Liver (tissue), 9 donors: ENCODE results near the gene ASXL1. TPM values are rescaled to one million over a fixed set of nuclear protein-coding genes. Genes with fewer than 3 reads are reported as not detected.

Source experiments
- DNase-seq: peaks from one replicate; pipeline ENCODE4 v3.0.0-alpha.2; 2017; ENCODE audit warnings: low spot score
- H3K27ac ChIP-seq, 2 donors: one replicate each; pipeline ENCODE4 v1.7.0; 2013; ENCODE audit warnings: inconsistent platforms in 2 of 2, low read length in 2 of 2, control low read depth in 1 of 2, low read depth in 1 of 2, mild to moderate bottlenecking in 1 of 2
- H3K27me3 ChIP-seq, 4 donors: one replicate each; pipeline versions ENCODE4 v1.6.1 to v1.7.0; 2013; ENCODE audit warnings: low read length in 3 of 4, inconsistent platforms in 1 of 4, mild to moderate bottlenecking in 1 of 4, moderate library complexity in 1 of 4; ENCODE audit not compliant: control insufficient read depth in 4 of 4, insufficient read depth in 4 of 4
- H3K36me3 ChIP-seq, 4 donors: one replicate each; pipeline versions ENCODE4 v1.6.1 to v1.7.0; 2013; ENCODE audit warnings: low read length in 3 of 4, mild to moderate bottlenecking in 3 of 4, low read depth in 1 of 4, moderate library complexity in 1 of 4; ENCODE audit not compliant: control insufficient read depth in 4 of 4, insufficient read depth in 3 of 4
- H3K4me1 ChIP-seq, 4 donors: one replicate each; pipeline versions ENCODE4 v1.6.1 to v1.7.0; 2013; ENCODE audit warnings: low read length in 3 of 4, mild to moderate bottlenecking in 3 of 4, moderate library complexity in 1 of 4; ENCODE audit not compliant: control insufficient read depth in 4 of 4, insufficient read depth in 4 of 4
- H3K4me3 ChIP-seq, 3 donors: one replicate each; pipeline versions ENCODE4 v1.6.1 to v1.7.0; 2013; ENCODE audit warnings: low read length in 3 of 3, control low read depth in 1 of 3, low read depth in 1 of 3, mild to moderate bottlenecking in 1 of 3
- H3K9ac ChIP-seq, 2 donors: one replicate each; pipeline ENCODE4 v1.7.0; 2013; ENCODE audit warnings: low read length in 2 of 2, mild to moderate bottlenecking in 2 of 2, moderate library complexity in 2 of 2, control low read depth in 1 of 2, low read depth in 1 of 2
- H3K9me3 ChIP-seq, 4 donors: one replicate each; pipeline versions ENCODE4 v1.6.1 to v1.7.0; 2013; ENCODE audit warnings: low read length in 3 of 4; ENCODE audit not compliant: control insufficient read depth in 4 of 4
- EGR1 ChIP-seq, 2 donors: IDR thresholded peaks; 2 replicates each; pipeline ENCODE4 v1.6.1; 2016 to 2018; ENCODE audit warnings: antibody characterized with exemption in 2 of 2, low read depth in 2 of 2
- FOXA1 ChIP-seq: IDR thresholded peaks from 2 replicates; pipeline ENCODE4 v1.6.1; 2016; ENCODE audit warnings: antibody characterized with exemption
- FOXA2 ChIP-seq: IDR thresholded peaks from 2 replicates; pipeline ENCODE4 v1.6.1; 2016; ENCODE audit warnings: antibody characterized with exemption
- GABPA ChIP-seq, 2 donors: IDR thresholded peaks in 1 of 2; conservative IDR thresholded peaks in 1 of 2; 2 replicates each; pipeline ENCODE4 v1.6.1; 2016; ENCODE audit warnings: antibody characterized with exemption in 2 of 2, mild to moderate bottlenecking in 1 of 2, moderate library complexity in 1 of 2
- HNF4A ChIP-seq, 2 donors: conservative IDR thresholded peaks; 2 replicates each; pipeline ENCODE4 v1.6.1; 2016; ENCODE audit warnings: antibody characterized with exemption in 2 of 2, mild to moderate bottlenecking in 2 of 2
- HNF4G ChIP-seq: IDR thresholded peaks from 2 replicates; pipeline ENCODE4 v1.6.1; 2016; ENCODE audit warnings: antibody characterized with exemption
- JUND ChIP-seq, 2 donors: IDR thresholded peaks; 2 replicates each; pipeline ENCODE4 v1.6.1; 2016; ENCODE audit warnings: antibody characterized with exemption in 2 of 2
- RAD21 ChIP-seq, 2 donors: IDR thresholded peaks; 2 replicates each; pipeline ENCODE4 v1.6.1; 2016; ENCODE audit warnings: antibody characterized with exemption in 2 of 2, mild to moderate bottlenecking in 2 of 2
- RXRA ChIP-seq, 2 donors: IDR thresholded peaks; 2 replicates each; pipeline ENCODE4 v1.6.1; 2017 to 2018; ENCODE audit warnings: antibody characterized with exemption in 2 of 2, mild to moderate bottlenecking in 1 of 2
- SP1 ChIP-seq: IDR thresholded peaks from 2 replicates; pipeline ENCODE4 v1.6.1; 2018; ENCODE audit warnings: antibody characterized with exemption, mild to moderate bottlenecking
- TAF1 ChIP-seq: conservative IDR thresholded peaks from 2 replicates; pipeline ENCODE4 v1.6.1; 2016; ENCODE audit warnings: antibody characterized with exemption, mild to moderate bottlenecking
- YY1 ChIP-seq: IDR thresholded peaks from 2 replicates; pipeline ENCODE4 v1.6.1; 2016; ENCODE audit warnings: antibody characterized with exemption, mild to moderate bottlenecking
- WGBS: extraction: QIAGEN DNeasy Blood & Tissue Kit; methylation state at CpG from one replicate; pipeline ENCODE4 v1.1.7; 2013; 5-methylcytosine and 5-hydroxymethylcytosine counted together
- polyA plus RNA-seq, 2 donors: library from polyadenylated mRNA; stranded (reverse) in 1 of 2; unstranded in 1 of 2; fragments of 200-250 nt in 1 of 2; fragments of >200 nt in 1 of 2; fragmentation: Nextera tagmentation in 1 of 2; extraction: Ambion mirVana in 1 of 2; gene quantifications; one replicate each; pipeline versions ENCODE4 v1.2.1 to v1.2.3, GENCODE V29; 2013 to 2015
- total RNA-seq, 2 donors: library from RNA; depleted of rRNA; stranded (reverse); fragments of >200 nt; gene quantifications; one replicate each; pipeline ENCODE4 v1.2.3, GENCODE V29; 2014
- TF ChIP-seq, protein P1 (sequence below): IDR thresholded peaks from 2 replicates; pipeline ENCODE4 v1.6.1; 2016; ENCODE audit warnings: antibody characterized with exemption
- TF ChIP-seq, protein P2 (sequence below): fragments of 150-350 bp; IDR thresholded peaks from 2 replicates; pipeline ENCODE4 v1.5.1; 2017; ENCODE audit warnings: improper control_type of control experiment, low read depth, low read length; ENCODE audit not compliant: missing input control
- TF ChIP-seq, protein P3 (sequence below): IDR thresholded peaks from 2 replicates; pipeline ENCODE4 v1.6.1; 2016; ENCODE audit warnings: antibody characterized with exemption
- TF ChIP-seq, protein P4 (sequence below): IDR thresholded peaks from 2 replicates; pipeline ENCODE4 v1.6.1; 2016; ENCODE audit warnings: antibody characterized with exemption
- TF ChIP-seq, protein P5 (sequence below): IDR thresholded peaks from 2 replicates; pipeline ENCODE4 v1.6.1; 2016; ENCODE audit warnings: antibody characterized with exemption, mild to moderate bottlenecking
- donor health status: healthy.
- donor health status: healthy.
- donor health status: healthy.
- donor health status: healthy.
- donor health status: healthy.

Gene ASXL1
- total and polyA plus RNA-seq, 4 donors = 13.4 to 61.3 (median 24.5) TPM

DNA sequence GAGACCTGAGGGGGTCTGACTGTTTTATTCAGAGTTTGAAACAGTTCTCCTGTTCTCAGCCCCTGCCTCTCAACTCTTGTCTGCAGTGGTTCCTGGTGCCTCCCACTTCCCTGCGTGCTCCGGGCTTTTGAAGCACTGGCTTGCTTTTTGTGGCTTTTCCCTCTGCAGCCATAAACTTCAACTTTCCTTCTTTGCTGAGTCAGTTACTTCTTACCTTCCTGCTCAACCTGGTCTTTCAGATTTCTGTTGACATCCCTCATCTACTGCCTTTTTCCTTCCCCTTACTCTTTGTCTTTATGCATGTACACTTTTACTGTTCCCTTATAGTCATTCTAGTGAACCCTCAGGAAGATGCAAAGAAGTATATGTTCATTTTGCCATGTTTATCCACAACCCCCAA lies 57.4 kb downstream of the ASXL1 start:
- Histone ChIP-seq H3K27me3 (no peaks in the 10 kb centered on the region), H3K27ac (no peak overlapping the region), H3K4me1 (peaks cover 0 to 2% (median under 1%) of the 10 kb centered on the region in 4 donors), H3K4me3 (no peak overlapping the region), H3K36me3 (peaks cover 0 to 3% (median 0%) of the 10 kb centered on the region in 4 donors), H3K9me3 (no peaks in the 10 kb centered on the region), H3K9ac (no peak overlapping the region)
- 69% methylated on average over 2 of the region's 2 CpGs for whole genome bisulfite sequencing
- no peak for TF ChIP-seq FOXA1
- no peak for TF ChIP-seq JUND (IDR thresholded peaks at IDR 0.05)
- TF ChIP-seq GABPA (IDR thresholded peaks at IDR 0.05 in 1 of 2, conservative IDR thresholded peaks at IDR 0.05 in 1 of 2) = no peak
- TF ChIP-seq, protein P1, sequence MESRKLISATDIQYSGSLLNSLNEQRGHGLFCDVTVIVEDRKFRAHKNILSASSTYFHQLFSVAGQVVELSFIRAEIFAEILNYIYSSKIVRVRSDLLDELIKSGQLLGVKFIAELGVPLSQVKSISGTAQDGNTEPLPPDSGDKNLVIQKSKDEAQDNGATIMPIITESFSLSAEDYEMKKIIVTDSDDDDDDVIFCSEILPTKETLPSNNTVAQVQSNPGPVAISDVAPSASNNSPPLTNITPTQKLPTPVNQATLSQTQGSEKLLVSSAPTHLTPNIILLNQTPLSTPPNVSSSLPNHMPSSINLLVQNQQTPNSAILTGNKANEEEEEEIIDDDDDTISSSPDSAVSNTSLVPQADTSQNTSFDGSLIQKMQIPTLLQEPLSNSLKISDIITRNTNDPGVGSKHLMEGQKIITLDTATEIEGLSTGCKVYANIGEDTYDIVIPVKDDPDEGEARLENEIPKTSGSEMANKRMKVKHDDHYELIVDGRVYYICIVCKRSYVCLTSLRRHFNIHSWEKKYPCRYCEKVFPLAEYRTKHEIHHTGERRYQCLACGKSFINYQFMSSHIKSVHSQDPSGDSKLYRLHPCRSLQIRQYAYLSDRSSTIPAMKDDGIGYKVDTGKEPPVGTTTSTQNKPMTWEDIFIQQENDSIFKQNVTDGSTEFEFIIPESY = no peak
- no peak for TF ChIP-seq HNF4G
- no peak for TF ChIP-seq YY1
- TF ChIP-seq, protein P2, sequence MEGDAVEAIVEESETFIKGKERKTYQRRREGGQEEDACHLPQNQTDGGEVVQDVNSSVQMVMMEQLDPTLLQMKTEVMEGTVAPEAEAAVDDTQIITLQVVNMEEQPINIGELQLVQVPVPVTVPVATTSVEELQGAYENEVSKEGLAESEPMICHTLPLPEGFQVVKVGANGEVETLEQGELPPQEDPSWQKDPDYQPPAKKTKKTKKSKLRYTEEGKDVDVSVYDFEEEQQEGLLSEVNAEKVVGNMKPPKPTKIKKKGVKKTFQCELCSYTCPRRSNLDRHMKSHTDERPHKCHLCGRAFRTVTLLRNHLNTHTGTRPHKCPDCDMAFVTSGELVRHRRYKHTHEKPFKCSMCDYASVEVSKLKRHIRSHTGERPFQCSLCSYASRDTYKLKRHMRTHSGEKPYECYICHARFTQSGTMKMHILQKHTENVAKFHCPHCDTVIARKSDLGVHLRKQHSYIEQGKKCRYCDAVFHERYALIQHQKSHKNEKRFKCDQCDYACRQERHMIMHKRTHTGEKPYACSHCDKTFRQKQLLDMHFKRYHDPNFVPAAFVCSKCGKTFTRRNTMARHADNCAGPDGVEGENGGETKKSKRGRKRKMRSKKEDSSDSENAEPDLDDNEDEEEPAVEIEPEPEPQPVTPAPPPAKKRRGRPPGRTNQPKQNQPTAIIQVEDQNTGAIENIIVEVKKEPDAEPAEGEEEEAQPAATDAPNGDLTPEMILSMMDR = no peak
- no peak for TF ChIP-seq RAD21 (IDR thresholded peaks at IDR 0.05)
- no peak for TF ChIP-seq HNF4A (conservative IDR thresholded peaks at IDR 0.05)
- TF ChIP-seq RXRA (IDR thresholded peaks at IDR 0.05) = no peak
- TF ChIP-seq, protein P3, sequence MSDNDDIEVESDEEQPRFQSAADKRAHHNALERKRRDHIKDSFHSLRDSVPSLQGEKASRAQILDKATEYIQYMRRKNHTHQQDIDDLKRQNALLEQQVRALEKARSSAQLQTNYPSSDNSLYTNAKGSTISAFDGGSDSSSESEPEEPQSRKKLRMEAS = no peak
- no peak for DNase-seq

DNA sequence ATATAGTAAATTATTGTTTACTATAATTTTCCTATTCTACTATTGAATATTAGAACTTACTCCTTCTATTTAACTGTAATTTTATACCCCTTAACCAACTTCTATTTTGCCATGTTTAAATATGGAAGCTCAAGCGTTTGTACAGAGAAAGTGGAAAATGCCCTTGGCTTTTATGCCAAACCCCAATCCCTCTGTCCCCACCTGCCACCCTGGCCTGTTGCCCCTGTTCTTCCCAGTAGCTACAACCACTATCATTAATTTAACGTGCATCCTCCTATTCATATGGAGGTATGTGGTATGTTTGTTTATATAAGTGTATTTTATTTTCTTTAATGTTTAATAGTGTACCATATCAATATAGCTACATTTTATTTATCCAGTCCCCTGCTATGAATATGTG lies 58.1 kb downstream of the ASXL1 start:
- H3K27me3 ChIP-seq = no peaks in the 10 kb centered on the region
- H3K4me1 ChIP-seq = peaks cover 0 to 2% (median under 1%) of the 10 kb centered on the region in 4 donors
- TF ChIP-seq EGR1 (IDR thresholded peaks at IDR 0.05; ENCODE audit: low read depth in 2 of 2) (no peak), RXRA (IDR thresholded peaks at IDR 0.05) (no peak), FOXA2 (no peak), GABPA (IDR thresholded peaks at IDR 0.05 in 1 of 2, conservative IDR thresholded peaks at IDR 0.05 in 1 of 2) (no peak), TAF1 (no peak)
- TF ChIP-seq, protein P4, sequence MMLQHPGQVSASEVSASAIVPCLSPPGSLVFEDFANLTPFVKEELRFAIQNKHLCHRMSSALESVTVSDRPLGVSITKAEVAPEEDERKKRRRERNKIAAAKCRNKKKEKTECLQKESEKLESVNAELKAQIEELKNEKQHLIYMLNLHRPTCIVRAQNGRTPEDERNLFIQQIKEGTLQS = no peak
- DNase-seq = no peak
- no peaks in the 10 kb centered on the region for H3K9me3 ChIP-seq
- no peak overlapping the region for H3K9ac ChIP-seq
- no peak overlapping the region for H3K27ac ChIP-seq
- 87% methylated on average over 2 of the region's 2 CpGs for WGBS
- no peak overlapping the region for H3K4me3 ChIP-seq
- H3K36me3 ChIP-seq = peaks cover 0 to 3% (median 0%) of the 10 kb centered on the region in 4 donors

DNA sequence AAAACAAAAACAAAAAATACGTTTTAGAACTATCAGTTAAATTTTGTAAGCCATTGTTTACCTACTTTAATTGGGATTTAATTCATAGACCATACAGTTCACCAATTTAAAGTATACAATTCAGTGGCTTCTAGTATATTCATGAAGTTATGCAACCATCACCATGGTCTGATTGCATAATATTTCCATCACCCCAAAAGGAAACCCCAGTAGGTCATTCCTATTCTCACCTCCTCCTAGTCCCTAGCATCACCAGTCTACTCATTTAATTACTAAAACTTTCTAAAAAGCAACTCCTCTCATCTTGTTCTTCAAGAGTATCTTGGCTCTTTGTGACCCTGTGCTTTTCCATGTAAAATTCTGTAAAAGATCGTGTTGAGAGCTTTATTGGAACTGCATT lies 60.2 kb downstream of the ASXL1 start:
- no peak overlapping the region for H3K9ac ChIP-seq
- TF ChIP-seq, protein P1 = no peak
- TF ChIP-seq JUND (IDR thresholded peaks at IDR 0.05) = no peak
- TF ChIP-seq, protein P5, sequence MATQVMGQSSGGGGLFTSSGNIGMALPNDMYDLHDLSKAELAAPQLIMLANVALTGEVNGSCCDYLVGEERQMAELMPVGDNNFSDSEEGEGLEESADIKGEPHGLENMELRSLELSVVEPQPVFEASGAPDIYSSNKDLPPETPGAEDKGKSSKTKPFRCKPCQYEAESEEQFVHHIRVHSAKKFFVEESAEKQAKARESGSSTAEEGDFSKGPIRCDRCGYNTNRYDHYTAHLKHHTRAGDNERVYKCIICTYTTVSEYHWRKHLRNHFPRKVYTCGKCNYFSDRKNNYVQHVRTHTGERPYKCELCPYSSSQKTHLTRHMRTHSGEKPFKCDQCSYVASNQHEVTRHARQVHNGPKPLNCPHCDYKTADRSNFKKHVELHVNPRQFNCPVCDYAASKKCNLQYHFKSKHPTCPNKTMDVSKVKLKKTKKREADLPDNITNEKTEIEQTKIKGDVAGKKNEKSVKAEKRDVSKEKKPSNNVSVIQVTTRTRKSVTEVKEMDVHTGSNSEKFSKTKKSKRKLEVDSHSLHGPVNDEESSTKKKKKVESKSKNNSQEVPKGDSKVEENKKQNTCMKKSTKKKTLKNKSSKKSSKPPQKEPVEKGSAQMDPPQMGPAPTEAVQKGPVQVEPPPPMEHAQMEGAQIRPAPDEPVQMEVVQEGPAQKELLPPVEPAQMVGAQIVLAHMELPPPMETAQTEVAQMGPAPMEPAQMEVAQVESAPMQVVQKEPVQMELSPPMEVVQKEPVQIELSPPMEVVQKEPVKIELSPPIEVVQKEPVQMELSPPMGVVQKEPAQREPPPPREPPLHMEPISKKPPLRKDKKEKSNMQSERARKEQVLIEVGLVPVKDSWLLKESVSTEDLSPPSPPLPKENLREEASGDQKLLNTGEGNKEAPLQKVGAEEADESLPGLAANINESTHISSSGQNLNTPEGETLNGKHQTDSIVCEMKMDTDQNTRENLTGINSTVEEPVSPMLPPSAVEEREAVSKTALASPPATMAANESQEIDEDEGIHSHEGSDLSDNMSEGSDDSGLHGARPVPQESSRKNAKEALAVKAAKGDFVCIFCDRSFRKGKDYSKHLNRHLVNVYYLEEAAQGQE = no peak
- TF ChIP-seq YY1 = no peak
- TF ChIP-seq EGR1 (IDR thresholded peaks at IDR 0.05; ENCODE audit: low read depth in 2 of 2) = no peak
- TF ChIP-seq TAF1 = no peak
- TF ChIP-seq FOXA1 = no peak
- TF ChIP-seq RAD21 (IDR thresholded peaks at IDR 0.05) = no peak
- no peak for TF ChIP-seq HNF4A (conservative IDR thresholded peaks at IDR 0.05)
- no peak for TF ChIP-seq SP1
- 94% methylated on average over 2 of the region's 2 CpGs for WGBS
- H3K4me3 ChIP-seq = no peak overlapping the region
- H3K4me1 ChIP-seq = peaks cover 0 to 2% (median under 1%) of the 10 kb centered on the region in 4 donors
- H3K27ac ChIP-seq = no peak overlapping the region
- peaks cover 0 to 3% (median 0%) of the 10 kb centered on the region in 4 donors for H3K36me3 ChIP-seq
- no peak for DNase-seq
- no peaks in the 10 kb centered on the region for H3K27me3 ChIP-seq
- H3K9me3 ChIP-seq = no peaks in the 10 kb centered on the region
